A673 (cell line): ENCODE measurements around the gene VWC2. TPM values are rescaled to one million over a fixed set of nuclear protein-coding genes. Genes with fewer than 3 reads are reported as not detected.

ENCODE experiments used
- BruUV-seq: library from RNA; stranded (reverse); fragments of 400-500 nt; replicated peaks from 2 replicates; lab custom pipeline; 2021; lab: Mats Ljungman, UMichigan
- CTCF ChIA-PET: fragments of 300-600 bp; sonication (Branson Sonifier 250); formaldehyde crosslinking; loops from one replicate; lab custom pipeline; 2022; ENCODE audit warnings: antibody characterized with exemption; lab: Charles Lee
- POLR2A ChIA-PET: fragments of 300-600 bp; sonication (Branson Sonifier 250); formaldehyde crosslinking; loops from one replicate; lab custom pipeline; 2022; ENCODE audit warnings: antibody characterized with exemption; ENCODE audit not compliant: low non-redundant PET; lab: Charles Lee
- DNase-seq: peaks from one replicate; pipeline ENCODE4 v3.0.0-alpha.2; 2015; ENCODE audit warnings: low spot score
- H3K27ac ChIP-seq: fragments of 200-600 bp; sonication (generic); 2 replicates; pipeline ENCODE4 v1.5.1; 2016; ENCODE audit warnings: mixed run types, low read depth, mild to moderate bottlenecking, mixed read lengths, antibody characterized with exemption, low read length; ENCODE audit not compliant: poor library complexity, severe bottlenecking
- H3K27me3 ChIP-seq: fragments of 200-600 bp; sonication (generic); replicated peaks from 2 replicates; pipeline ENCODE4 v1.6.1; 2017; ENCODE audit warnings: mixed run types, low read depth, mild to moderate bottlenecking, mixed read lengths, antibody characterized with exemption, low read length; ENCODE audit not compliant: insufficient read depth, poor library complexity
- H3K36me3 ChIP-seq: fragments of 200-600 bp; sonication (generic); 2 replicates; pipeline ENCODE4 v1.6.1; 2016; ENCODE audit warnings: mixed run types, mild to moderate bottlenecking, mixed read lengths, antibody characterized with exemption, low read length; ENCODE audit not compliant: insufficient read depth, poor library complexity, severe bottlenecking
- H3K4me1 ChIP-seq: fragments of 200-600 bp; sonication (generic); 2 replicates; pipeline ENCODE4 v1.6.1; 2017; ENCODE audit warnings: mixed run types, mild to moderate bottlenecking, mixed read lengths, antibody characterized with exemption, low read length; ENCODE audit not compliant: insufficient read depth, poor library complexity, severe bottlenecking
- H3K4me3 ChIP-seq: fragments of 200-600 bp; sonication (generic); 2 replicates; pipeline ENCODE4 v1.5.1; 2016; ENCODE audit warnings: low read depth, mixed run types, mild to moderate bottlenecking, mixed read lengths, low read length; ENCODE audit not compliant: poor library complexity, severe bottlenecking
- H3K9me3 ChIP-seq: fragments of 200-600 bp; sonication (generic); 2 replicates; pipeline ENCODE4 v1.6.1; 2016; ENCODE audit warnings: mixed run types, low read depth, mild to moderate bottlenecking, mixed read lengths, antibody characterized with exemption, low read length; ENCODE audit not compliant: poor library complexity, severe bottlenecking
- CTCF ChIP-seq: fragments of 300-800, 200-600 bp; sonication (generic); conservative IDR thresholded peaks from 2 replicates; pipeline ENCODE4 v1.5.1; 2017; ENCODE audit warnings: low read depth, mild to moderate bottlenecking, antibody characterized with exemption, low read length, moderate library complexity, mixed read lengths
- EZH2 ChIP-seq: fragments of 200-600 bp; sonication (generic); IDR thresholded peaks from 2 replicates; pipeline ENCODE4 v1.6.1; 2017; ENCODE audit warnings: borderline replicate concordance, low read depth, mild to moderate bottlenecking, mixed read lengths, antibody characterized with exemption, low read length; ENCODE audit not compliant: poor library complexity, severe bottlenecking
- intact Hi-C: fragments of 100-400 bp; cut with micrococcal nuclease; formaldehyde crosslinking; loops from one replicate; pipeline ENCODE4 v1.10.0; 2022; ENCODE audit not compliant: unreplicated experiment
- total RNA-seq: library from RNA; stranded (reverse); gene quantifications from 2 replicates; pipeline ENCODE4 v1.2.3, GENCODE V29; 2021

The VWC2 gene
- total RNA-seq, 1 experiment from 2014 or later, result not detected

- Histone ChIP-seq H3K4me3 (no peak overlapping the region), H3K27me3 (no peaks in the 10 kb centered on the region), H3K27ac (no peak overlapping the region), H3K9me3 (no peaks in the 10 kb centered on the region), H3K36me3 (no peaks in the 10 kb centered on the region), H3K4me1 (no peaks in the 10 kb centered on the region)
- ChIA-PET CTCF (no interaction called here), POLR2A (no interaction called here)
- intact Hi-C loops, result loop anchor here (10.0 kb wide), 1 partner anchor 1561 kb away; no protein-coding TSS in a partner anchor
- no peak for DNase-seq
- BruUV-seq, result no TSS peak
- TF ChIP-seq EZH2, result no peak
- no peak for TF ChIP-seq CTCF
These were observed 82.0 kb downstream of the VWC2 start for GRCh38 chr7:49855281-49855980.

DNA sequence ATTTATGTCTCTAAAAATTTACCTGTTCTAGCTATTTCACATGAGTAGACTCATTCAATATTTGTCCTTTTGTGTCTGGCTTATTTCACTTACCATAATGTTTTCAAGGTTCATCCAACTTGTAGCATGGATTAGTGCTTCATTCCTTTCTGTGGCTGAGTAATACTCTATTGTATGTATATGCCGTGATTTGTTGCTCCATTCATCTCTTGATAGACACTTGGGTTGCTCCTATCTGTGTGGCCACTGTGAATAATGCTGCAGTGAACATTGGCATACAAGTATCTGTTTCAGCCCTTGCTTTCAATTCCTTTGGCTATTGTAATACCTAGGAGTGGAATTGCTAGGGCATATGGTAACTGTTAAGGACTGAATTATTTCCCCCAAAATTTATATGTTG, 86.9 kb downstream of the VWC2 start:
- Histone ChIP-seq H3K4me3 (no peak overlapping the region), H3K27ac (no peak overlapping the region), H3K4me1 (no peaks in the 10 kb centered on the region), H3K9me3 (peaks cover 4% of the 10 kb centered on the region), H3K36me3 (no peaks in the 10 kb centered on the region), H3K27me3 (no peaks in the 10 kb centered on the region)
- no peak for DNase-seq
- ChIA-PET CTCF (no interaction called here), POLR2A (no interaction called here)
- BruUV-seq, result no TSS peak
- intact Hi-C loops, result no loop called here
- TF ChIP-seq CTCF (no peak), EZH2 (no peak)

DNA sequence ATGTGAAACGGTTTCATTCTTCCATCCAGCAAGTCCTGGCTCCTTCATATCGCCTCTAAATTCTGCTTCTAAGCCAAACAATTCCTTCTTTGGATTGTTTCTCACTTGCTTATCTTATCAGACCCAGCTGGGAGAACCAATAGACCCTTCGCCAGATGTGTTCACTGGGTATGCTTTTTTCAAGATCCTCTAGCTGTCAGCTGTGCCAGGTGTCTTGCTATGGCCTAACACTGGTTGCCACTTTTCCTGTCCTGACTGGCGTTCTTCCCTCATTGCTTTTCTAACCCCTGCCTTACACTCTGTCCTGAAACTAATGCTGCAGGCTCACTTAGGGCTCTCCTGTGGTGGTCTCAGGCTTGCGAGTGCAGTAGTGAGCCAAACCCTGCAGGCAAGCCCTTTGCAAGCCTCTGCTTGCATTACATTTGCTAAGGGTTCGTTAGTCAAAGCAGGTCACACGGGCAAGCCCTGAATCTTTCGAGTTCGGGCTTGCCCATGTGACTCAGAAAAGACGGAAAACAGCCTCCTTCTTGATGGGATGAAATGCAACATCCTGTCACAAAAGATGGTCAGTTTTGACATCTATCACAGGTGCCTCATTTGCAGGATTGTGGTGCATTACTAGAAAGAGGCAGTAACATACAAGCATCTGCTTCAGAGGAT, 92.8 kb downstream of the VWC2 start:
- Histone ChIP-seq H3K4me3 (no peak overlapping the region), H3K9me3 (peaks cover 11% of the 10 kb centered on the region), H3K27ac (no peak overlapping the region), H3K36me3 (no peaks in the 10 kb centered on the region), H3K27me3 (no peaks in the 10 kb centered on the region), H3K4me1 (no peaks in the 10 kb centered on the region)
- ChIA-PET CTCF (no interaction called here), POLR2A (no interaction called here)
- intact Hi-C loops, result no loop called here
- no TSS peak for BruUV-seq
- no peak for TF ChIP-seq EZH2
- TF ChIP-seq CTCF, result no peak
- no peak for DNase-seq
